HG03520 (cell line): ENCODE results near the gene MALSU1.

Experiments used
- ATAC-seq: cut with Tn5 transposase; IDR thresholded peaks from one replicate; pipeline ENCODE4 v1.9.1; 2021; ENCODE audit warnings: mild to moderate bottlenecking, moderate library complexity; ENCODE audit not compliant: unreplicated experiment

Gene MALSU1

DNA sequence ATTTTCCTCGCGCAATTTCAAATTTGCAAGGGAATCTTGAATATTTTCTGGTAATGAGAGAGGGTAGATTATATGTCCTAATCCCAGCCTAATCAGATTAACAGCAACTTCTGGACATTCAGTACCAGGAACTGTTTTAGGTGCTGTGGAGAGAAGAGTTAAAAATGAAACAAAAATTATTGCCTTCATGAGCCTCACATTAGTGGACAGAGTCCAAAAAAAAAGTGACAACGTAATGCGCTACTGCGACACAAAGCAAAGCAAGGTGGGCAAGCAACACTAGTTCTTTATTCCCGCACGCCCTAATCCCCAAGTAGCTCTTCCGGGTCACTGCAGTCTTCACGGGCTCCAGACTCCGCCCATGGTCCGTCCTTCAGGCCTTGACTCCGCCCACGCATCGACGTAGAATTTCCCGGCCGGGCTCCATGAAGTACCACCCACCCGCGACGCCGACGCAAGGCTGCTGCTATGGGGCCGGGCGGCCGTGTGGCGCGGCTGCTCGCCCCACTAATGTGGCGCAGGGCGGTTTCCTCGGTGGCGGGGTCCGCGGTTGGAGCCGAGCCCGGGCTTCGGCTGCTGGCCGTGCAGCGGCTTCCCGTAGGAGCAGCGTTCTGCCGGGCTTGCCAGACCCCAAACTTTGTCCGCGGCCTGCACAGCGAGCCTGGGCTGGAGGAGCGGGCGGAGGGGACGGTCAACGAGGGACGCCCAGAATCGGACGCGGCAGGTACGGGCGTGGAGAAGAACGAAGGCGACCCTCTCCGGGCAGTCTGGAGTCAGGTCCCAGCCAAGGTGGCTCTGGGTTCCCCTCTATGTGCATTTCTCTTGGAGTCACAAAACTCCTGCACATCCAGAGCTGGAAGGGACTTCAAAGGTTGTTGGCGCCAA lies at the start of gene MALSU1:
Gene MALSU1 (plus strand): TSS at position 455 of the 885 bp plus-strand sequence. CDS start 14 bp downstream, at position 469.
- peak; percentile 98 for ATAC-seq

DNA sequence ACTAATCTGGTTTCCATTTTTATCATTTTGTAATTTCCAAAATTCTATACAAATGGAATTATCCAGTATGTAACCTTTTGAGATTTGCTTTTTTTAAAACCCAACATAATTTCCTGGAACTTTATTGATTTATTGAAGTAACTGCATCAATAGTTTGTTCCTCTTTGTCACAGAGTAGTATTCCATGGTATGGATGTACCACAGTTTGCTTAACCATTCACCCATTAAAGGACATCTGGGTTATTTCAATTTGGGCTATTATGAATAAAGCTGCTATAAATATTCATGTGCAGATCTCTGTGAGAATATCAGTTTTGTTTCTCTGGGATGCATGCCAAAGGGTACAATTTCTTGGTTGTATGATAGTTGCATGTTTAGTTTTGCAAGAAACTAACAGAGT lies 49.7 kb upstream of the MALSU1 start:
- ATAC-seq: no peak

DNA sequence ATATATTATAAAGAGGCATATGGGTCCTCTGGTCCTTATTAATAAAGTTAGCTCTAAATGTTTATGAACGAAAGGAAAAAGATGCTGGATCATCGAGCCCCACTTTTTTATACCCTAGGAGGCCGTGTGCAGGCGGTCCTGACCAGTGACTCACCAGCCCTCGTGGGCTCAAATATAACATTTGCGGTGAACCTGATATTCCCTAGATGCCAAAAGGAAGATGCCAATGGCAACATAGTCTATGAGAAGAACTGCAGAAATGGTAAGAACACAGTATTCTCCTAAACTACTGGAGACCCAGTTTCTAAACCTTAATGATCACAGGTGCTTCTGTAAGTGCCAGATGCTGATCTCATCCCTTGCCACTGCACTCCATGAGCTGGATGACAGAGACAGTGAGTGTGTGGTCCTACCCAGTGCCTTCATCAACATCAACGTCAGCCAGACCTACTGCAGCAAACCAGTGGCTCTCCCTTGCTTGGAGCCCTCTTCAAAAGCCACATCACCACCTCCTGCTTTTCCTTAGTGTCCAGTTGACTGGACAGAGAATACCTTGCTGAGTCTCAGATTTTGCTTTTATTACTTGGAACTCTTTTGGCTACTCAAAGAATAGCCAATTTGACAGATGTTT lies 45.0 kb upstream of the MALSU1 start:
- ATAC-seq: no peak

DNA sequence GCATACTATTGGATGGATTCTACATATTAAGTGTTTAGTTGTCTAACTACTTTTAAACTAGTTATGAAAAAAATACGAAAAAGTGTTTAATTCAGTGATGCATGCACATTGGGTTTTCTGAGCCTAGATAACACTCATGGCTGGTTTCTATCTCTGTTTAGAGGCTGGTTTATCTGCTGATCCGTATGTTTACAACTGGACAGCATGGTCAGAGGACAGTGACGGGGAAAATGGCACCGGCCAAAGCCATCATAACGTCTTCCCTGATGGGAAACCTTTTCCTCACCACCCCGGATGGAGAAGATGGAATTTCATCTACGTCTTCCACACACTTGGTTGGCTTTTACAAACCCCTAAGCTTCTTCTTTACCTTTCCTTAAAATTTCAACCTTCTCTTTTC lies 42.4 kb upstream of the MALSU1 start:
- ATAC-seq: no peak

DNA sequence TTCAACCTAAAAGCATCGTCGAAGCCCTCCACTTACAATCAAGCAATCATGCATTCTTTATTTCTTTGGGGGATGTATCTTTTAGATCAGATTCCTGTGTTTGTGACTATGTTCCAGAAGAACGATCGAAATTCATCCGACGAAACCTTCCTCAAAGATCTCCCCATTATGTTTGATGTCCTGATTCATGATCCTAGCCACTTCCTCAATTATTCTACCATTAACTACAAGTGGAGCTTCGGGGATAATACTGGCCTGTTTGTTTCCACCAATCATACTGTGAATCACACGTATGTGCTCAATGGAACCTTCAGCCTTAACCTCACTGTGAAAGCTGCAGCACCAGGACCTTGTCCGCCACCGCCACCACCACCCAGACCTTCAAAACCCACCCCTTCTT lies 38.8 kb upstream of the MALSU1 start:
- ATAC-seq: no peak

DNA sequence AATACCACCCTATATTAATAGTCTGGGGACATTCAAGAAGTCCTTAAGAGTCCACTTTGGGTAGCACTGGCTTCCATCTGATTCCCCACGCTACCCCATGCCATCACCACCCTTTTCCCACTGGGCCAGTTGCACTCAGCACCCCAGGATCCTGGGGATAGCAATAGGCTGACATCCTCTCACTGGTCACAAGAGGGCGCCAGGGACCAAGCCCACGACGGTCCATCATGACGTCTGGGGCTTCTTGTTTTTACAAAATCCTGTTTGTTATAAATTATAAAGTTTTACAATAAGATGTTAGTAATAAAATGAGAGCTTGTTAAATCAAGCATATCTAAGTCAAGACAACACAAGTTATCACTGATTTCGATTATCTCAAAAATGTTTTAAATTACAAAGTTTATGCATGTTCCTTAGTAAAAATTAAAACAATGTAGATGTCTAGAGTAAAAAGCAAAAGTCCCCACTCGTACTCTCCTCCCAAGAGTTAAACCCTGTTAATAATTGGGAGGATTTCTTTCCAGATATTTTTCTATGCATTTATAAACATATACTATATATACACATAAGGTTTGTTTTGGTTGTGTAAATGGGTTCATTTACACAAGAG lies 37.2 kb upstream of the MALSU1 start:
- no peak for ATAC-seq

DNA sequence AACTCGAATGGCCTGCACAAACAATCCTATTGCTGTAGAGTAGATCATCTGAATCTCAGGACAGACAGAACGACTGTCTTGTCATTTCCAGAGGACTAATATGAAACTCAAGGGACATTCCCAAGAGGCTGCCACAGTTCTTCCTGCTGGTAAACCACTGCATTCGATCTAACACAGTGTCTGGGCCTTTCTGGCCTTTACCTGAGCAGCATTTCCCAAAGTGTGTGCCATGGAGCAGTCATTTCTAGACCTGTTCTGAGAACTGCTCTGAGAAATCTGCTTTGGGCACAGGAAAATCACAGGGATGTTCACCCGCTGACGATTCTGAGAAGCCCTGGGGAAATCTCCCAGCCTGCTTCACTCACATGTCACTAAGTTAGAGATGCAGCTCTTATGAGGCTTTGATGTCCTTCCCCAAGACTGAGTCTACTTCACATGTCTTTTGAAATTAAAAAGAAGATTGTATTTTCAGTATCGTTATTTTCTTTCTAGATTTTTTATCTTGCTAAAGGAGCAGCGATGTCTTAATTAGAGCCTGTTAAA lies 34.2 kb upstream of the MALSU1 start:
- no peak for ATAC-seq

DNA sequence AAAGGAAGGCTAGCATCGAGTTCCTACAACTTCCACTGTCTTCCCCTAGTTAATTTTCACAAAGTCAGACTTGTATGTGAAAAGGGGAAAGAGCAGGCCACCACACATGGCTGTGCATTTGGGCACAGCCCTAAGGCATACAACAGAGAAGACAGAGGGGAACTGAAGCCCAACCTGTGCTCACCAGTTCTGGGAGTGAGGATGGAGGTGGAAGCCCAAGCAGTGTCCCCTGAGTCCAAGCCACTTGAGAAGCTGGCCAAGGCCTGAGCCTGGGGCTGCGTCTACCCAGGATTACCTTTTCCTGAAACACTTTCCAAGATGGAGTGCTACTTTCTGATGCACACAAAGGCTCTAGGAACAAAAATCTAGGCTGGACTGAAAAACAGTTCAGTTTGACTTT lies 32.2 kb upstream of the MALSU1 start:
- no peak for ATAC-seq

DNA sequence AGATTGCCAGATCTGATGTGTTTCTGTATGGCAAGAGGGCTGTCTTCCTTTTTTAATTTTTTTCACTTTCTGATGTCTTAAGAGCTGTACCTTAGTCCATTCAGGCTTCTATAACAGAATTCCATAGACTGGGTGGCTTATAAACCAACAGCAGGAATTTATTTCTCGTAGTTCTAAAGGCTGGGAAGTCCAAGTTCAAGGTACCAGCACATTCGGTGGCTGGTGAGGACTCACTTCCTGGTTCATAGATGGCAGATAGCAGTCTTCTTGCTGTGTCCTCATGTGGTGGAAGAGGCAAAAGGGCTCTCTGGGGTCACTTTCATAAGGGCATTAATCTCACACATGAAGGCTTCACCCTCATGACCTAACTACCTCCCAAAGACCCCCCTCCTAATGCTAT lies 31.8 kb upstream of the MALSU1 start:
- no peak for ATAC-seq

DNA sequence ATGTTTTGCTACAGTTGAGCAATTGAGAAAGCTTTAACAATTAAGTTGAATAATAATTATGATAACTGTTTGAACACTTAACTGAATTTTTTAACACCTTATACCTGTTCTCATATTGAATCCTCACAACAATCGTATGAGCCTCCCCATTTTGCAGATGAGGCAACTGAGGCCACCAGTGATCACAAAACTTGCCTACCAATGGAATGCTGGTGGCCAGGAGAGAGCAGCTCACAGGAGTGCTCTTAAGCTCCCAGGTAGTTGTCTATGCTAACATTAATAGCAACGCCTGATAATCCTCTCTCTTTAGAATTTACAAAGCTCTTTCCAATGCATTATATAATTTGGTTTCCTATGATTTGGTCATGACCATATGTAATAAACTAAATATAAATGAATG lies 31.0 kb upstream of the MALSU1 start:
- ATAC-seq: no peak

DNA sequence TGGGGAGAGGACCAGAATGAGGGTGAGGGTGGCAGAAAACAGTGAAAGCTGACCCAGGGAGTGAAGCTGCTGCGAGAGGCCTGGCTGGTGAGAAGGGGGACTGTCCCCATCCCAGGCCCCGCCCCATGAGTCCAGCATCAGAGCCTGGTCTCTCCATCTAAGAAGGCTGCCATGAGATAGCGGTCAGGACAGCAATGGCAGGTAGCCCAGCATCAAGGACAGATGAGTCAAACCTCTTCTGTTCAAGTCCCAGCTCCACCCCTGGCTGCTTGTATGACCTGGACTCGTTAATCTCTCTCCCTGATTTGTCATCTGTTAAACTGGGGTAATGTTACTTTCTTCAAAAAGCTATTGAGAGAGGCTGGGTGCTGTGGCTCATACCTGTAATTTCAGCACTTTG lies 30.4 kb upstream of the MALSU1 start:
- no peak for ATAC-seq

DNA sequence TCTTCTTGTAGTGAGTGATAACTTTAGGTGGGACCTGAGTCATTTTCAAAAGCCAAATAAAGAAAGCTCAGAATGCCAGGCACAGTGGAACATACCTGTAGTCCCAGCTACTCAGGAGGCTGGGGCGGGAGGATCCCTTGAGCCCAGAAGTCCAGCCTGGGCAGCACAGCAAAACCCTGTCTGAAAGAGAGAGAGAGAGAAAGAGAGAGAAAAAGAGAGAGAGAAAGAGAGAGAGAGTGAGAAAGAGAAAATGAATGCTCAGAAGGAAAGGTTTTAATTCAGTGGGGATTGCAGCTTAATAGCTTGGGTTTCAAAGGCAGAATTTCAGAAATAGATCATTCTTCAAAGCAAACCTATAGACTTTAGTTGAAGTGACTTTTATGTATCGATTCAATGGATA lies 26.9 kb upstream of the MALSU1 start:
- ATAC-seq: no peak

DNA sequence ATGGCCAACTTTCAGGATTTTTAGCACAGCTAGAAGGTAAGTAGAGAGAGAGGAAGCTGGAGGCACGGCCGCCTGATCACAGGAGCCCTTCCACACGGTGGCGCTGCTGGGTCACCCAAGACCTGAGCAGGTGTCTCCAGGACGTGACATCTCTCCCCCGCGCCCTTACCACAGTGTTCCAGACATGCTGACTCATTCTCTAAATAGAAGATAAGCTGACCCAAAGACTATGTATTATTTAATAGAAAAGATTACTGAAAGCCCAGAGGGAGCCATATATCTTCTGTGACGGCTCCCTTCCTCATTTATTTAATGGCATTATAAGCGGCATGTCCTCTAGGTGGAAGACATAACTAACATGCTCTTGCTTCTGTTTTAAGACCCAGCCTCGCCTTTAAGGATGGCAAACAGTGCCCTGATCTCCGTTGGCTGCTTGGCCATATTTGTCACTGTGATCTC lies 26.0 kb upstream of the MALSU1 start:
- peak; percentile 94 for ATAC-seq

DNA sequence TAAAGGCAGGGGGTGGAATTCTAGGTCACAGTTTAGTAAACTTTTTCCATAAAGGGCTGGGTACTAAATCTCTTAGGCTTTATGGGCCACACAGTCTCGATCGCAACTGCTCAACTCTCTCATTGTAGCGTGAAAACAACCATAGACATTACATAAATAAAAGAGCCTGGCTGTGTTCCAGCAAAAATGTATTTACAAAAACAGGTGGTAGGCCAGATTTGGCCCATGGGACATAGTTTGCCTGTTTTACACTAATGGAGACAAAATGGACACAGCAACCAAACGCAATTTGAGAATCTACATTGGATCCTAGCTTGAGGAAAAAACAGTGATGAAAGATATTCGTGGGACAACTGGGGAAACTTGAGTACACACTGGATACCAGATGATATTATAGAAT lies 23.2 kb upstream of the MALSU1 start:
- ATAC-seq: no peak

DNA sequence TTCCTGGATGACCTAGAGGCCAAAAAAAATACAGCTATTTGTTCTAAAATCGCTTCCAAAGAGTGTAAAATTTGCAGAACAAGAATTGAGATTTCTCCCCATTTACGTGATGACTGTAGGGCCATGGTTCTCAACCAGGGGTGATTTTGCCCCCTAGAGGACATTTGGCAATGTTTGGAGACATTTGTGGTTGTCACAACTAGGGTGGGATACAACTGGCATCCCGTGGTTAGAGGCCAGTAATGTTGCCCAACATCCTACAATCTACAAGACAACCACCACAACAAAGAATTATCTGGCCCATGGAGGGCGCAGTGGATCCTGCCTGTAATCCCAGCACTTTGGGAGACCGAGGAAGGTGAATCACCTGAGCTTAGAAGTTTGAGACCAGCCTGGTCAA lies 22.8 kb upstream of the MALSU1 start:
- no peak for ATAC-seq

DNA sequence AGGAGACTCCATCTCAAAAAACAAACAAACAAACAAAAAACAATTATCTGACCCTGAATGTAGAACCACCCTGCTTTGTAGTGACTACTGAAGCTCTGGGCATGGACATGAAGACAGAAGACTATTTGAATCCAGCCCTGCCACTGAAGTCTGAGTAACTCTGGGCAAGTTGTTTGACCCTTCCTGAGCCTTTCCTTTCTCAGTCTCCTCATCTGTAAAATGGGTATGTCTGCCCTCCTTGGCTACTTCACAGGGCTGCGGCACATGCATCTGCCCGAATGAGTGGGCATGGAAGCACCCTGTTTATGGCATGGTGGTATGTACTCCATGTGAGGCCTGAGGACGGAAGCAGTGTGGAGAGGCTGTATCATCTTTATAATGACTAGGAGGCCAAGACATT lies 22.2 kb upstream of the MALSU1 start:
- ATAC-seq: no peak

DNA sequence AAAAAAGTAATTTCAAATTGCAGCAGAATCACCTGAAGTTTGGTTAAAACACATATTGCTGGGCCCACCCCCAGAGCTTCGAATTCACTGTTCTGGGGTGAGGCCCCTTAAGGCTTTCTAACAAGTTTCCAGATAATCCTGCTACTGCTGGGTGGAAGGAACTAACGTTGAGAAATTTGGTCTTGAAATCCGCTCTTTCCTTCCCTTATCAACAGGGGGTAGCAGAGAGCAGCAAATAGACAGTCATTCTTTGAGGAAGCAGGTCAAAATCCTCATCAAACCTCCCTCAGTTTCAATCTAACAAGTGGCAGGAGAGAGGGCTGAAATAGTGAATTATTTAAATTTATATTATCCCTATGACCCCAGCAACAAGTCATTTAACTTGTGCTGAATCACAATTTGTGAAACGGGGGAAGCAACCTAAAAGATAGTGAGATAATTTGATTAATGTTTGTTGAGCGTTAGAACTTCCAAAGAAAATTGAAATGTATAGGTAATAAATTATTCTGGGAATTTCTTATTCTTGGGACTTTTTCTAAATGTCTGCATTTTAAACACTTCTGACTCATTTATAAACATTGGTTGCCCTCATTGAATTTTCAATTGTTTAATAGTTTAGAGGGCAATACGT lies 21.7 kb upstream of the MALSU1 start:
- no peak for ATAC-seq

DNA sequence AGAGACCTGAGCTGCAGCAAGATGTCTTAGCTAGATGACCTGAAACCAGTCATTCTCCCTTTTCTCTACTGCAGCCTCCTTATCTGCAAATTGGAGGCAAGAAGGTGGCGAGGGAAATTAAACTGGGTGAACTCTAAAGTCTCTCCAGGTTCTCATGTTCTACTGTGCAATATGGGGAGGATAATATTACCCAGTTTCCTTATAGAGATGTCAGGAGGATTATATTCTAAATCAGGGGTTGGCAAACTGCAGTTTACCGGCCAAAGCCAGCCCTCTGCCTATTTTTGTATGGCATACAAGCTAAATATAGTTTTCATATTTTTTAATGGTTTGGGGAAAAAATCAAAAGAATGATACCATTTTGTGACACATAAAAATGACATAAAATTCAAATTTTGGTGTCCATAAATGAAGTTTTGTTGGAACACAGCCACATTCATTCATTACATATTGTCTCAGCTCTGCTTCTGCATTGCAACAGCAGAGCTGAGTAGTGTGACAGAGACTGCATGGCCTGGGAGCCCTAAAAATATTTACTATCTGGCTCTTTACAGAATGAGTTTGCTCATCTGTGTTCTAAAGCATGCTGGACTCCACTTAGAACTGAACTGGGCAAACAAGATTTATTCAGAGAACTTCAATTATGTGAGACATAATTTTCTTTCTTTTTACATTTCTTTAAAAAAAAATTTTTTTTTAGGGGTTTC lies 19.2 kb upstream of the MALSU1 start:
- ATAC-seq: no peak

DNA sequence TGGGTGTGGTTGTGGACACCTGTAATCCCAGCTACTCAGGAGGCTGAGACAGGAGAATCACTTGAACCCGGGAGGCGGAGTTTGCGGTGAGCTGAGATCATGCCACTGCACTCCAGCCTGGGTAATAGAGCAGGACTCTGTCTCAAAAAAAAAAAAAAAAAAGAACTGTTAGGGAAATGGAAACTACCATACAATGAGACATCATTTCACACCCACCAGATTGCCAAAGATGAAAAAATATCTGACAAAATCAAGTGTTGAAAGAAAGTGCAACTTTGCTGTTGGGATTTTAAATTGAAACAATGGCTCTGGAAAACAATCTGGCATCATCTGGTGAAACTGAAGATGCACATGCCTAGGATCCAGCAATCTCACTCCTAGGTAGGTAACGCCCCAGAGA lies 16.1 kb upstream of the MALSU1 start:
- ATAC-seq: no peak

DNA sequence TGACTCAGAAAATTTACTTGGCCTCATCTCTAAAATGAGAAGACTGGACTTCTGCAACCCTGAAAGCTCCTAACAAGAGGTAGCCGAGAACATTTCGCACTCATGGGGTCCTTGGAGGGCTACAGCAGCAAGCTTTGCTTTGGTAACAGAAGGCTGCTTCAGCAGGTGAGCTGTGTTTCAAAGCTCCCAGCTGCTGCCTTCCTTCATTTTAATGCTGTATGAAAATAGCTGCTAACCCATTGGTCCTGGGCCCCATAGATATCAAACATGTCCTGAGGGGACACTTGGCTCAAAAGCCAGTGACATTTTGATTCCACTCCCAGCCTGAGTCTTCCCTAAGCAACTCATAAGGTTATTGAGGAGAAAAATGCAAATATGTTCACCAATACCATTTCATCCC lies 14.3 kb upstream of the MALSU1 start:
- ATAC-seq: no peak
